SH-SY5Y (cell line): ENCODE data around the gene MYCBPAP.

Experiments used
- GATA2 ChIP-seq: IDR thresholded peaks from 2 replicates; pipeline ENCODE4 v1.6.1; 2011; ENCODE audit warnings: mild to moderate bottlenecking, low read depth, low read length
- GATA3 ChIP-seq: IDR thresholded peaks from 2 replicates; pipeline ENCODE4 v1.6.1; 2011; ENCODE audit warnings: low read depth, mild to moderate bottlenecking, low read length, moderate library complexity

DNA sequence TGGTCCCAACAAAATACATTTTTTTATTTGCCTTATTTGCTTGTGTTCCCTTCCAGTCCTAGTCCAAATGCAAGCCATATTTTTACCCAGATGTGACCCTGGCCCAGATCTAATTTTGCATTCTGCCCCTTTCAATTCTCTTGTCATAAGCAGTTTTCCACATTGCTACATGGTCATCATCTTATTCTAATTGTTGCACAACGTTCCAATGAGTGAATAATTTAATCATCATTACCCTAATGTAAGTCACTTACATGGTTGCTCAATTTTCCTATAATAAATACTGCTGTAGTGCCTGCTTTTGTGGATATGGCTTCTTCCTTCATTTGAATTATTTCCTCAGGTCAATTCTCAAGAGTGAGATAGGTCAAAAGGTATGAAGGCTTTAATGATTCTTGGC, 16.7 kb upstream of the MYCBPAP start:
- TF ChIP-seq GATA3 (no peak), GATA2 (no peak)
